Measurements from ENCODE around the gene YBX1.

Gene YBX1

DNA sequence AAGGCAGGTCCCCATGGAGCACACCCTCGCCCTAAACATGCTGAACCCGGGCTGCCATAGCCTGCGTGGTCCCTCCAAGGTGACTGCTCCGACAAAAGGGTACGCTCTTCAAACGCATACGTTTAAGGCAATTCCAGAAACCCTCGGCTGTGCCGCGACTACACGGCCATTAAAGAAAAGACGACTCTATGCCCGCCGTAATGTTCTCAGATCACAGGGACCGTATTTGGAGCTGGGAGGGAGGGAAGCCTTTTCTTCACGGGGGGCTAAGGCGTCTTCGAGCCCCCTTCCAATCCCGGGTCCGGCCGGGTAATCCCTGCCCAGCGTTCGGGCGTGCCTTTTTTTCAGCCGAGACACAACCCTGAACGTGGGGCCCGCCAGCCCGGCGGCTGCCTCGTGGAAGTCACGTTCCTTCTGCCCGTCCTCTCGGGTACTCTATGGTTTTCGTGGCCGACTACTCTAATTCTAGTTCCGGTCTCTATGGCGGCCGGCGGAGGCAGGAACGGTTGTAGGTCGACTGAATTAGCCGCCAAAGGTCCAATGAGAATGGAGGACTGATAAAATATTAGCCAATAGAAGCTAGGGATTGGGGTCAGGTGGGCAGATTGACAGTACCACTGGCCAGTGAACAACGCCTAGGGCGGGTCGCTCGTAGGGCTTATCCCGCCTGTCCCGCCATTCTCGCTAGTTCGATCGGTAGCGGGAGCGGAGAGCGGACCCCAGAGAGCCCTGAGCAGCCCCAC, at the start of gene YBX1:
Gene YBX1, plus strand, starts transcription at position 678 of the 743 bp plus-strand sequence. CDS start 148 bp downstream, outside the sequence.
- peak; percentile 99 for DNase-seq (ENCODE audit: low read depth)
- TF ChIP-seq CTCF (IDR thresholded peaks at IDR 0.05; ENCODE audit: insufficient read depth, low read depth, low read length, missing control alignments) = no peak
- H3K4me3 ChIP-seq (ENCODE audit: low read depth, low read length) = peak within 1 kb of the TSS; percentile 93

DNA sequence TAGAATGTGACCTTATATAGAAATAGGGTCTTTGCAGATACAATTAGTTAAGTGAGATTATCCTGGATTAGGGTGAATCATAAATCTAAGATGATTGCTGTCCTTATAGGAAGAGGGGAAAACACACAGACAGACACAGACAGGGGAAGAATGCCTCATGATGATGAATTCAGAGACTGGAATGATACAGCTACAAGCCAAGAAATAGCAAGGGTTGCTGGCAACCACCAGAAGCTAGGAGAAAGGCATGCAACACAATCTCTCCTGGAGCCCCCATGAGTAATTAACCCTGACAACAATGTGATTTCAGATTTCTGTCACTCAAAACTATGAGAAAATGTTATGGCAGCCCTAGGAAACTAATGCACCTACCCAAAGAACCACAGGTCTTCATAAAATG, 43.1 kb upstream of the YBX1 start:
- TF ChIP-seq CTCF (IDR thresholded peaks at IDR 0.05; ENCODE audit: insufficient read depth, low read depth, low read length, missing control alignments) = no peak
- DNase-seq (ENCODE audit: low read depth) = no peak
- no peak overlapping the region for H3K4me3 ChIP-seq (ENCODE audit: low read depth, low read length)

DNA sequence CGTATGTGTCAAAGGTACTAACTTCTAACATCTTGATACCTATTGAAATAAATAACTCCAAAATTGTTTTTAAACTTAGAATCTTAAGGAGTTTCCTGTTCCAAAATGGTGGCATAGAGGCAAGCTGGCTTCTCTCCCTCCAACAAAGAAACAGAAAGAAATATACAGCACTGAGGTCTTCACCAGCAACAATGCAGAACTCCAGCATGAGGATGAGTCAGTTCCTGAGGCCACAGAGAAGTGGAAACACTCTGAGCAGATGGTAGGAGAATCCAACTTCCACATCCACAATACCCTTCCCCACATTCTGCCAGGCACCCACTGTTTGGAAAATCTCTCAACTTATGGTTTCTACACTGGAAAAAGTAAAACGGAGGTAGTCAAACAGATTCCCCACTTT, 36.2 kb upstream of the YBX1 start:
- no peak overlapping the region for H3K4me3 ChIP-seq (ENCODE audit: low read depth, low read length)
- no peak for TF ChIP-seq CTCF (IDR thresholded peaks at IDR 0.05; ENCODE audit: insufficient read depth, low read depth, low read length, missing control alignments)
- DNase-seq (ENCODE audit: low read depth) = no peak

GRCh38 chr1:42657201-42657600, 25.0 kb upstream of the YBX1 start:
- peak overlapping the region; percentile 91; the same call in 1 of the 2 replicates for H3K4me3 ChIP-seq (ENCODE audit: low read depth, low read length)
- TF ChIP-seq CTCF (IDR thresholded peaks at IDR 0.05; ENCODE audit: insufficient read depth, low read depth, low read length, missing control alignments) = no peak
- DNase-seq (ENCODE audit: low read depth) = no peak

GRCh38 chr1:42657981-42658876, 24.0 kb upstream of the YBX1 start, which contains the start of gene PPIH:
PPIH (plus strand) TSS chr1:42658423; CDS start chr1:42658447, 24 bp downstream.
- H3K4me3 ChIP-seq (ENCODE audit: low read depth, low read length) = peak within 1 kb of the TSS; percentile 91
- peak; percentile 95 for DNase-seq (ENCODE audit: low read depth)
- peak; percentile 19 for TF ChIP-seq CTCF (IDR thresholded peaks at IDR 0.05; ENCODE audit: insufficient read depth, low read depth, low read length, missing control alignments)

DNA sequence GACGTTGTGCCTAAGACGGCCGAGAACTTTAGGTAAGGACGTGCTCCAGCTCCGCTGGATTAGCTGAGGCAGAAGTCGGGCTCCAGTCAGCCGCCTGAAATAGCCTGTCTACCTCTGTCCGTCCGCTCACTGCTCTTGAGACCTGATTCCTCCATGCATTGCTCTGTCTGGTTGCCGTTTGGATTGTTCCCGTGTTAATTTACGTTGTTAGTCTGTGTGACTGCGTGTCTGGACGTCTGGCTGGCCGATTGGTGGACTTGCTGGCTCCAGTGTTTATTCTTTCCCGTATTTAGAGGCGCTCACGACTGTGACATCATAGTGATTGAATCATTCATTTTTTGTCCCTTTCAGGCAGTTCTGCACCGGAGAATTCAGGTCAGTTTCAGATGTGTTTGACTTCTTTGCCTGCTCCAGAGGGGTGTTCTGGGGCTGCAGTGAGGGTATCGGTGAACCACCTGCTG, 23.3 kb upstream of the YBX1 start:
- peak overlapping the region; percentile 91 for H3K4me3 ChIP-seq (ENCODE audit: low read depth, low read length)
- no peak for DNase-seq (ENCODE audit: low read depth)
- no peak for TF ChIP-seq CTCF (IDR thresholded peaks at IDR 0.05; ENCODE audit: insufficient read depth, low read depth, low read length, missing control alignments)

Data from GM12865 (cell line).